ENCODE data around the gene RNF215.

DNA sequence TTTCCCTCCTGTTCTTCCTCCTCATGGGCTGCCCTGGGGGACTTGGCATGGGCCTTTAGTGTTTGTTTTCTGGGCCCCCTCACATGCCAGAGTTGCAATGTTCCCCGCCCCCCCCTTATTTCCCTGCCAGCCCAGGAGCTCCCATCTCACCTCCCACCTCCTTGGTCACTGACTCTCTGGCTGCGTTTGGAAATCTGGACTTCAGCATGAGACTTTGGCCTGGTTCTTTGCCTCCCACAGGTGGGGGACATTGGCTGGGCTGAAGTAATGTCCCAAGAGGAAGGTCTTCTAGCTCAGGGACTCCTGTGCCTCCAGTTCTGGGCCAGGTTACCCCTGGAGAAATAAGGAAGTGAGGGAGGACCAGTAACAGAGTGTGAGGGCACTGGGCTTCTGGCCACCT is 45.3 kb upstream of the RNF215 start:
- TF ChIP-seq LEF1 (IDR thresholded peaks at IDR 0.05; ENCODE audit: borderline replicate concordance) (no peak), BHLHE40 (IDR thresholded peaks at IDR 0.05; ENCODE audit: borderline replicate concordance) (no peak), L3MBTL2 (conservative IDR thresholded peaks at IDR 0.05) (no peak), ELF4 (IDR thresholded peaks at IDR 0.05) (no peak), CTBP1 (IDR thresholded peaks at IDR 0.05; ENCODE audit: borderline replicate concordance) (no peak), FOXM1 (IDR thresholded peaks at IDR 0.05; ENCODE audit: borderline replicate concordance) (no peak), SP1 (IDR thresholded peaks at IDR 0.05) (no peak), SUZ12 (IDR thresholded peaks at IDR 0.05) (no peak), ZNF384 (IDR thresholded peaks at IDR 0.05) (no peak)

Measured in HEK293T (cell line).